OCI-LY7 (cell line): ENCODE measurements around the gene LBX2. TPM values are rescaled to one million over a fixed set of nuclear protein-coding genes. Genes with fewer than 3 reads are reported as not detected.
A peak's percentile ranks its signal among the peaks of the same experiment; 100 is the strongest.
"Not testable (repeated sequence)": the region's sequence is repeated elsewhere in the genome, so short reads cannot be mapped to it uniquely, and the experiment has no call there.

ENCODE experiments used
- BruUV-seq: library from RNA; stranded (reverse); fragments of 400-500 nt; replicated peaks from 2 replicates; lab custom pipeline; 2021; lab: Mats Ljungman, UMichigan
- CTCF ChIA-PET: fragments of 300-600 bp; sonication (Branson Sonifier 250); formaldehyde crosslinking; loops from one replicate; lab custom pipeline; 2022; ENCODE audit warnings: antibody characterized with exemption; ENCODE audit not compliant: unreplicated experiment; lab: Charles Lee
- POLR2A ChIA-PET: fragments of 300-600 bp; sonication (Branson Sonifier 250); formaldehyde crosslinking; loops from one replicate; lab custom pipeline; 2022; ENCODE audit warnings: antibody characterized with exemption; lab: Charles Lee
- DNase-seq: peaks from one replicate; pipeline ENCODE4 v3.0.0-alpha.2; 2015; ENCODE audit warnings: low spot score
- H2AFZ ChIP-seq: fragments of 200-600 bp; sonication (generic), shearing (Covaris generic); 2 replicates; pipeline ENCODE4 v1.6.1; 2014; ENCODE audit warnings: mild to moderate bottlenecking, antibody characterized with exemption, low read length, moderate library complexity
- H3K27ac ChIP-seq: fragments of 200-600 bp; sonication (generic); 2 replicates; pipeline ENCODE4 v1.5.1; 2014; ENCODE audit warnings: mixed run types, low read depth, mild to moderate bottlenecking, moderate library complexity, low read length, inconsistent platforms; ENCODE audit not compliant: poor library complexity, severe bottlenecking
- H3K36me3 ChIP-seq: fragments of 200-600 bp; sonication (generic); 2 replicates; pipeline ENCODE4 v1.6.1; 2014; ENCODE audit warnings: mild to moderate bottlenecking, antibody characterized with exemption, low read length, moderate library complexity, mixed read lengths; ENCODE audit not compliant: insufficient read depth
- H3K4me1 ChIP-seq: fragments of 200-600 bp; sonication (generic); 2 replicates; pipeline ENCODE4 v1.5.1; 2014; ENCODE audit warnings: mild to moderate bottlenecking, low read length; ENCODE audit not compliant: insufficient read depth, poor library complexity, severe bottlenecking
- H3K4me2 ChIP-seq: fragments of 200-600 bp; sonication (generic); 2 replicates; pipeline ENCODE4 v1.6.1; 2014; ENCODE audit warnings: mild to moderate bottlenecking, low read length
- H3K4me3 ChIP-seq: fragments of 200-600 bp; sonication (generic); 2 replicates; pipeline ENCODE4 v1.5.1; 2014; ENCODE audit warnings: mild to moderate bottlenecking, low read depth, low read length; ENCODE audit not compliant: poor library complexity, severe bottlenecking
- H3K79me2 ChIP-seq: fragments of 200-600 bp; sonication (generic); 2 replicates; pipeline ENCODE4 v1.6.1; 2016; ENCODE audit warnings: low read depth, mild to moderate bottlenecking, low read length, moderate library complexity, mixed read lengths; ENCODE audit not compliant: insufficient read depth
- H3K9me2 ChIP-seq: fragments of 200-600 bp; sonication (generic); 2 replicates; pipeline ENCODE4 v1.6.1; 2016; ENCODE audit warnings: mild to moderate bottlenecking, low read length, mixed read lengths; ENCODE audit not compliant: insufficient read depth
- H3K9me3 ChIP-seq: fragments of 200-600 bp; sonication (generic); 2 replicates; pipeline ENCODE4 v1.6.1; 2014; ENCODE audit warnings: mild to moderate bottlenecking, mixed run types, low read length, mixed read lengths
- H4K20me1 ChIP-seq: fragments of 200-600 bp; sonication (generic); 2 replicates; pipeline ENCODE4 v1.6.1; 2014; ENCODE audit warnings: mild to moderate bottlenecking, antibody characterized with exemption, low read length, moderate library complexity, mixed read lengths; ENCODE audit not compliant: insufficient read depth
- CTCF ChIP-seq: fragments of 200-600 bp; sonication (generic); conservative IDR thresholded peaks from 2 replicates; pipeline ENCODE4 v1.5.1; 2014; ENCODE audit warnings: mild to moderate bottlenecking, antibody characterized with exemption, low read length, moderate library complexity, mixed read lengths
- EZH2phosphoT487 ChIP-seq: fragments of 200-600 bp; sonication (generic); IDR thresholded peaks from 2 replicates; pipeline ENCODE4 v1.6.1; 2018; ENCODE audit warnings: low read depth, borderline replicate concordance, mild to moderate bottlenecking, mixed run types, antibody characterized with exemption, low read length, moderate library complexity, mixed read lengths
- intact Hi-C: fragments of 100-400 bp; cut with micrococcal nuclease; formaldehyde crosslinking; loops from one replicate; pipeline ENCODE4 v1.10.0; 2022; ENCODE audit not compliant: unreplicated experiment
- total RNA-seq, 2 experiments: library from RNA; depleted of rRNA in 1 of 2; stranded (reverse); fragments of >200 nt in 1 of 2; shearing (Covaris generic) in 1 of 2; gene quantifications; 2 replicates each; pipeline ENCODE4 v1.2.3, GENCODE V29; 2014 to 2022

Gene LBX2
- total RNA-seq, 2 experiments from 2014 or later = not detected

GRCh38 chr2:74471332-74472065 lies 27.9 kb downstream of the LBX2 start:
- Histone ChIP-seq H3K4me1 (peaks cover 17% of the 10 kb centered on the region), H3K79me2 (peaks cover 7% of the 10 kb centered on the region; the same call in 1 of the 2 replicates), H3K9me3 (no peaks in the 10 kb centered on the region), H2AFZ (peak overlapping the region; percentile 75; the same call in 1 of the 2 replicates), H4K20me1 (no peaks in the 10 kb centered on the region), H3K36me3 (peaks cover 20% of the 10 kb centered on the region), H3K4me2 (peak overlapping the region; percentile 89), H3K4me3 (peak overlapping the region; percentile 85), H3K27ac (peak overlapping the region; percentile 81), H3K9me2 (no peaks in the 10 kb centered on the region)
- BruUV-seq = no TSS peak
- ChIA-PET CTCF (no interaction called here), POLR2A (interaction anchor here (0.8 to 3.2 kb wide), 5 partner anchors 11 to 59 kb away, joined by 4 to 25 read pairs (median 6); partner anchors contain the start of genes CCDC142, TTC31 and WBP1)
- intact Hi-C loops = no loop called here
- TF ChIP-seq EZH2phosphoT487 = no peak
- TF ChIP-seq CTCF = no peak
- DNase-seq = peak; percentile 27

GRCh38 chr2:74470742-74471141 lies 28.7 kb downstream of the LBX2 start:
- Histone ChIP-seq H3K36me3 (peaks cover 16% of the 10 kb centered on the region), H3K4me1 (peaks cover 23% of the 10 kb centered on the region), H3K79me2 (peaks cover 12% of the 10 kb centered on the region; the same call in 1 of the 2 replicates)
- H3K9me2 ChIP-seq, DNase-seq, H3K9me3 ChIP-seq, intact Hi-C loops, H3K27ac ChIP-seq, H3K4me2 ChIP-seq, CTCF ChIA-PET, BruUV-seq, H4K20me1 ChIP-seq, H3K4me3 ChIP-seq, H2AFZ ChIP-seq: not testable (repeated sequence)
- POLR2A ChIA-PET = interaction anchor here (0.6 to 3.2 kb wide), 5 partner anchors 12 to 347 kb away, joined by 4 to 25 read pairs (median 6); partner anchors contain the start of genes CCDC142, TTC31 and WBP1

- Histone ChIP-seq H3K36me3 (peaks cover 28% of the 10 kb centered on the region), H3K9me2 (no peaks in the 10 kb centered on the region), H3K27ac (peak overlapping the region; percentile 50), H3K4me2 (peak overlapping the region; percentile 99), H4K20me1 (no peaks in the 10 kb centered on the region), H3K9me3 (no peaks in the 10 kb centered on the region), H3K79me2 (peaks cover 14% of the 10 kb centered on the region; the same call in 1 of the 2 replicates), H2AFZ (peak overlapping the region; percentile 80; the same call in 1 of the 2 replicates), H3K4me3 (peak overlapping the region; percentile 94), H3K4me1 (peaks cover 15% of the 10 kb centered on the region)
- ChIA-PET CTCF (no interaction called here), POLR2A (interaction anchor here (0.8 to 1.5 kb wide), 3 partner anchors 8 to 78 kb away, joined by 3 to 14 read pairs (median 4); no protein-coding TSS in a partner anchor)
- DNase-seq = peak; percentile 33
- intact Hi-C loops = no loop called here
- TF ChIP-seq CTCF (no peak), EZH2phosphoT487 (no peak)
- no TSS peak for BruUV-seq
Observed at GRCh38 chr2:74464406-74464805, 35.0 kb downstream of the LBX2 start.
